Mucosa of rectum (tissue), 2 donors: ENCODE results near the gene C16orf90.
A peak's percentile ranks its signal among the peaks of the same experiment; 100 is the strongest.
"Not testable (repeated sequence)": the region's sequence is repeated elsewhere in the genome, so short reads cannot be mapped to it uniquely, and the experiment has no call there.

Experiments
- H3K27ac ChIP-seq, 2 donors: one replicate each; pipeline ENCODE4 v1.7.0; 2013; ENCODE audit warnings: inconsistent platforms in 2 of 2, low read depth in 2 of 2, low read length in 2 of 2
- H3K27me3 ChIP-seq, 2 donors: one replicate each; pipeline ENCODE4 v1.7.0; 2013; ENCODE audit warnings: low read length in 2 of 2; ENCODE audit not compliant: control insufficient read depth in 2 of 2, insufficient read depth in 2 of 2
- H3K36me3 ChIP-seq, 2 donors: one replicate each; pipeline ENCODE4 v1.7.0; 2013; ENCODE audit warnings: low read length in 2 of 2; ENCODE audit not compliant: control insufficient read depth in 2 of 2, insufficient read depth in 2 of 2
- H3K4me1 ChIP-seq, 2 donors: one replicate each; pipeline ENCODE4 v1.7.0; 2013; ENCODE audit warnings: low read length in 2 of 2, mild to moderate bottlenecking in 1 of 2; ENCODE audit not compliant: control insufficient read depth in 2 of 2, insufficient read depth in 2 of 2
- H3K4me3 ChIP-seq, 2 donors: one replicate each; pipeline ENCODE4 v1.7.0; 2013; ENCODE audit warnings: low read length in 2 of 2
- H3K9ac ChIP-seq, 2 donors: one replicate each; pipeline ENCODE4 v1.7.0; 2013; ENCODE audit warnings: low read length in 2 of 2, low read depth in 1 of 2, mild to moderate bottlenecking in 1 of 2
- H3K9me3 ChIP-seq, 2 donors: one replicate each; pipeline ENCODE4 v1.7.0; 2013; ENCODE audit warnings: low read length in 2 of 2; ENCODE audit not compliant: control insufficient read depth in 2 of 2
- donor health status: healthy.
- donor health status: Normal muscosa, but diverticular disease.

Gene C16orf90

DNA sequence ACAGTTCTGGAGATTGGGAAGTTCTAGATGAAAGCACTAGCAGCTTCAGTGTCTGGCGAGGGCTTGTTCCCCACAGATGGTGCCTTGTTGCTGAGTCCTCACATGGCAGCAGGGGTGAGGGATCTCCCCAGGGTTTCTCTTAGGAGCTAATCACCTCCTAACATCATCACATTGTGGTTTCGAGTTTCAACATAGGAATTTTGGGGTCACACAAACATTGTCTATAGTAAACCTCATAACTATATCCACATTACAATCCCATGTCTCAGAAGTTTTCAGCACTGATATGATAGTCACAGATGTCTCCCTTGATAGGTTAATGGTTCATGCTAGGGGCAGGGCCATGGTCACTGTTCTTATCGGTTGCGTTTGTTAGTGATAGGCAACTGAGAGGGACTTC lies 19.3 kb upstream of the C16orf90 start:
- Histone ChIP-seq H3K9me3 (no peaks in the 10 kb centered on the region), H3K4me3 (no peak overlapping the region), H3K9ac (no peak overlapping the region), H3K36me3 (peaks cover 40 to 50% of the 10 kb centered on the region in 2 donors), H3K4me1 (no peaks in the 10 kb centered on the region), H3K27ac (no peak overlapping the region), H3K27me3 (no peaks in the 10 kb centered on the region)

GRCh38 chr16:3513892-3514583 lies 18.7 kb upstream of the C16orf90 start:
- no peaks in the 10 kb centered on the region for H3K27me3 ChIP-seq
- H3K4me3 ChIP-seq = no peak overlapping the region
- H3K4me1 ChIP-seq = no peaks in the 10 kb centered on the region
- no peak overlapping the region for H3K9ac ChIP-seq
- no peak overlapping the region for H3K27ac ChIP-seq
- H3K9me3 ChIP-seq = no peaks in the 10 kb centered on the region
- H3K36me3 ChIP-seq = peaks cover 38 to 48% of the 10 kb centered on the region in 2 donors

DNA sequence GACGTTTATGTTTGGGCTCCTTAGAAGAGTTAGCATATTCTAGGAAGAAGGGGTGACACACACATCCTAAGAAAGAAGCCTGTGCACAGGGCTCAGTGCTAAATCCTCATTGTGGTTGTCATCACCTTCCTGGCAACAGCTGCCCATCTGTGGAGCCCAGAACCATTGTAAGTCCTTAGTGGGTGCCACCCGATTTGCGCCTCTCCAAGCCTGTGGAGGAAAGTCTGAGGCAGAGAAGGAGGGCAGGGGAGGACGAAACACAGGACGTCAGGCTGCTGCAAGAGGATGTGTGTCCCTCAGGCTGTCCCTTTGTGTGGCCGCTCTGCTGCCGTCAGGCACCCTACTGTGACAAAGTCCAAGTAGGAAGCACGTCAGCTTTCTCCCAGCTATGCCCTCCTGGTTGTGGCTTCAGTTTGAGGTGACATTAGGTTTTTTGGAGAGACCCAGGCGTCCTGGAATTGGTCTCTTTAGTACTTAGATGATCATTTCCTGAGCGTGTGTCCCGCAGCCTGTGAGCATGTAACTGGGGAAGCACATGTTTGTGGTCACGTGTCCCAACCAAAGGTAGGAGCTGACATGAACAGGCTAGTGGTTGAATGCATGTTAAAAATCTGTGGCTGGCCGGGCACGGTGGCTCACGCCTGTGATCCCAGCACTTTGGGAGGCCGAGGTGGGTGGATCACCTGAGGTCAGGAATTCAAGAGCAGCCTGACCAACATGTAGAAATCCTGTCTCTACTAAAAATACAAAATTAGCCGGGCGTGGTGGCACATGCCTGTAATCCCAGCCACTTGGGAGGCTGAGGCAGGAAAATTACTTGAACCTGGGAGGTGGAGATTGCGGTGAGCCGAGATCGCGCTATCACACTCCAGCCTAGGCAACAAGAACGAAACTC lies 16.2 kb upstream of the C16orf90 start:
- H3K27ac ChIP-seq = no peak overlapping the region
- no peak overlapping the region for H3K4me3 ChIP-seq
- no peaks in the 10 kb centered on the region for H3K4me1 ChIP-seq
- H3K9me3 ChIP-seq = no peaks in the 10 kb centered on the region
- no peak overlapping the region for H3K9ac ChIP-seq
- peaks cover 43 to 53% of the 10 kb centered on the region in 2 donors for H3K36me3 ChIP-seq
- H3K27me3 ChIP-seq = no peaks in the 10 kb centered on the region

GRCh38 chr16:3510416-3510815 lies 15.1 kb upstream of the C16orf90 start:
- Histone ChIP-seq H3K27ac (no peak overlapping the region), H3K36me3 (peaks cover 43 to 55% of the 10 kb centered on the region in 2 donors), H3K9ac (no peak overlapping the region), H3K27me3 (no peaks in the 10 kb centered on the region), H3K4me1 (no peaks in the 10 kb centered on the region), H3K9me3 (no peaks in the 10 kb centered on the region), H3K4me3 (no peak overlapping the region)

DNA sequence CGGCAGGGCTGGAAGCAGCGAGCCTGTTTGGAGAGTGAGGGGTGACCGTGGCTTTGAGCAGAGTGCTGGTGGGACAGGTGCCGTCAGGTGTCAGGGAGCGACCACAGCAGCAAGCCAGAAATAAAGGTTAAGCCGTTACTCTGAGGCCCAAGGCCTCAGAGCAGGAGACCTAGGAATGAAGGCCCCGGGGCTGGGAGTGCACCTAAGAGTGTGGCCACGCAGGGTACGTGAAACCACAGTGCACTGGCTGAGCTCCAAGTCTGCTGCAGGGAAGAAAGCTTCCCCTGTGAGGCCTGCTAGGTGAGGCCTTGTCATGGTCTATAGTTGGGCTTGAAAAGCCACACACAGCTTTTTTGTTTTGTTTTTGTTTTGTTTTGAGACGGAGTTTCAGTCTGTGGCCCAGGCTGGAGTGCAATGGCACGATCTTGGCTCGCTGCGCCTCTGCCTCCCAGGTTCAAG lies 14.2 kb upstream of the C16orf90 start:
- no peak overlapping the region for H3K4me3 ChIP-seq
- H3K27ac ChIP-seq = no peak overlapping the region
- H3K9me3 ChIP-seq = no peaks in the 10 kb centered on the region
- H3K27me3 ChIP-seq = no peaks in the 10 kb centered on the region
- H3K9ac ChIP-seq = no peak overlapping the region
- H3K4me1 ChIP-seq = no peaks in the 10 kb centered on the region
- H3K36me3 ChIP-seq = peaks cover 37 to 51% of the 10 kb centered on the region in 2 donors

DNA sequence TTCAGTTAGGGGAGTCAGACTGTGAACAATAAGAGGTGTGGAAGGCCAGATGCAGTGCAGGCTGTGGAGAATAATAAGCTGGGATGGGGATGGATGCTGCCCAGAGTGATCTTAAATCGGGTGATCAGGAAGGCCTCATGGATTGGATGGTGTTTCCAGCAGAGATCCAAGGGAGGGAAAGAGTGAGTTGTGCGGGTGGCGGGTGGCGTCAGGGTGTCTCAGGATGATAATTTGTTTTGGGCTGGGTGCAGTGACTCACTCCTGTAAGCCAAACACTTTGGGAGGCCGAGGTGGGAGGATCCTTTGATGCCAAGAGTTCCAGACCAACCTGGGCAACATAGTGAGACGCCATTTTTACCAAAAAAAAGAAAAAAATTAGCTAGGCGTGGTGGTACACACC lies 13.4 kb upstream of the C16orf90 start:
- Histone ChIP-seq H3K4me1 (no peaks in the 10 kb centered on the region), H3K27me3 (no peaks in the 10 kb centered on the region), H3K4me3 (no peak overlapping the region), H3K9me3 (no peaks in the 10 kb centered on the region), H3K9ac (no peak overlapping the region), H3K27ac (no peak overlapping the region), H3K36me3 (peaks cover 31 to 43% of the 10 kb centered on the region in 2 donors)

- H3K27me3 ChIP-seq = no peaks in the 10 kb centered on the region
- no peak overlapping the region for H3K27ac ChIP-seq
- peak overlapping the region in 1 of 2 donors; percentile 10 for H3K9ac ChIP-seq
- H3K9me3 ChIP-seq = no peaks in the 10 kb centered on the region
- H3K4me3 ChIP-seq = no peak overlapping the region
- H3K36me3 ChIP-seq = peaks cover 15 to 17% of the 10 kb centered on the region in 2 donors
- H3K4me1 ChIP-seq = peaks cover 4 to 8% of the 10 kb centered on the region in 2 donors
Observed at GRCh38 chr16:3503523-3503922, 8.2 kb upstream of the C16orf90 start.

GRCh38 chr16:3501783-3502400 lies 6.6 kb upstream of the C16orf90 start:
- H3K4me1 ChIP-seq = peaks cover 4 to 8% of the 10 kb centered on the region in 2 donors
- no peaks in the 10 kb centered on the region for H3K27me3 ChIP-seq
- H3K36me3 ChIP-seq = peaks cover 5 to 9% of the 10 kb centered on the region in 2 donors
- peak overlapping the region; percentile 90 to 93 for H3K4me3 ChIP-seq
- H3K9ac ChIP-seq = peak overlapping the region in 1 of 2 donors; percentile 76
- H3K9me3 ChIP-seq = no peaks in the 10 kb centered on the region
- H3K27ac ChIP-seq = no peak overlapping the region

- not testable (repeated sequence) for H3K4me1 ChIP-seq, H3K9me3 ChIP-seq, H3K27me3 ChIP-seq, H3K36me3 ChIP-seq
- Histone ChIP-seq H3K27ac (peak overlapping the region; percentile 55 to 67), H3K9ac (peak overlapping the region; percentile 76 to 83), H3K4me3 (peak overlapping the region; percentile 90 to 93)
Observed at GRCh38 chr16:3501412-3501761, 6.1 kb upstream of the C16orf90 start.

DNA sequence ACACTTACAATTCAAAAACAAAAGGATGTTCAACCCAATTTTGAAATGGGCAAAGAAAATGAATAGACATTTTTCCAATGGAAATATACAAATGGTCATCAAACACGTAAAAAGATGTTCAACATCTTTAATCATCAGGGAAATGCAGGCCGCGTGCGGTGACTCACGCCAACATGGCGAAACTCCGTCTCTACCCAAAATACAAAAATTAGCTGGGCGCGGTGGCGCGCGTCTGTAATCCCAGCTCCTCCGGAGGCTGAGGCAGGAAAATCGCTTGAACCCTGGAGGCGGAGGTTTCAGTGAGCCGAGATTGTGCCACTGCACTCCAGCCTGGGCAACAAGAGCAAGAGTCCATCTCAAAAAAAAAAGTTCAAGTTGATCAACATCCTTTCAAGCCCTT lies 3.7 kb upstream of the C16orf90 start:
- no peak overlapping the region for H3K4me3 ChIP-seq
- no peaks in the 10 kb centered on the region for H3K27me3 ChIP-seq
- peaks cover 4 to 8% of the 10 kb centered on the region in 2 donors for H3K4me1 ChIP-seq
- H3K9ac ChIP-seq = no peak overlapping the region
- H3K9me3 ChIP-seq = no peaks in the 10 kb centered on the region
- no peak overlapping the region for H3K27ac ChIP-seq
- no peaks in the 10 kb centered on the region for H3K36me3 ChIP-seq
